Activated CD4-positive, alpha-beta T cell treated with anti-CD3 and anti-CD28 coated beads, Interleukin-2, Interleukin-6, amounts not matched to agents 100 ng/mL and 50 ng/mL, durations not matched to agents 16 hours and 8 hours (primary cell): Measurements from ENCODE around the gene CELA2B.
A peak's percentile ranks its signal among the peaks of the same experiment; 100 is the strongest.
"Not testable (repeated sequence)": the region's sequence is repeated elsewhere in the genome, so short reads cannot be mapped to it uniquely, and the experiment has no call there.

Source experiments
- DNase-seq: peaks from one replicate; pipeline ENCODE4 v3.0.0-alpha.2; 2020

CELA2B gene

GRCh38 chr1:15469821-15470448, 6.0 kb upstream of the CELA2B start:
- not testable (repeated sequence) for DNase-seq

- not testable (repeated sequence) for DNase-seq
Measured at GRCh38 chr1:15471067-15471466, 4.8 kb upstream of the CELA2B start.

GRCh38 chr1:15471723-15472122, 4.2 kb upstream of the CELA2B start:
- not testable (repeated sequence) for DNase-seq

- DNase-seq = no peak
Measured at GRCh38 chr1:15472587-15472986, 3.3 kb upstream of the CELA2B start.

GRCh38 chr1:15476927-15477326, 1.0 kb downstream of the CELA2B start:
- DNase-seq = no peak

GRCh38 chr1:15477646-15478212, 1.8 kb downstream of the CELA2B start:
- DNase-seq = no peak

GRCh38 chr1:15479654-15480347, 3.9 kb downstream of the CELA2B start:
- no peak for DNase-seq

- not testable (repeated sequence) for DNase-seq
Measured at GRCh38 chr1:15482455-15482854, 6.6 kb downstream of the CELA2B start.

GRCh38 chr1:15482983-15483543, 7.2 kb downstream of the CELA2B start:
- DNase-seq = not testable (repeated sequence)

GRCh38 chr1:15483971-15484370, 8.1 kb downstream of the CELA2B start:
- DNase-seq = no peak

- DNase-seq = not testable (repeated sequence)
Measured at GRCh38 chr1:15484443-15484842, 8.5 kb downstream of the CELA2B start.

- no peak for DNase-seq
Measured at GRCh38 chr1:15485636-15486035, 9.7 kb downstream of the CELA2B start.

GRCh38 chr1:15486844-15487610, 11.1 kb downstream of the CELA2B start:
- DNase-seq = not testable (repeated sequence)

GRCh38 chr1:15488371-15488770, 12.5 kb downstream of the CELA2B start:
- no peak for DNase-seq

- no peak for DNase-seq
Measured at GRCh38 chr1:15489052-15489736, 13.3 kb downstream of the CELA2B start.

GRCh38 chr1:15491010-15491409, 15.1 kb downstream of the CELA2B start:
- peak; percentile 47 for DNase-seq

- no peak for DNase-seq
Measured at GRCh38 chr1:15492596-15492995, 16.7 kb downstream of the CELA2B start.

- no peak for DNase-seq
Measured at GRCh38 chr1:15493869-15494390, 18.0 kb downstream of the CELA2B start.

GRCh38 chr1:15500184-15501178, 24.6 kb downstream of the CELA2B start:
- DNase-seq = no peak

- DNase-seq = peak; percentile 68
Measured at GRCh38 chr1:15501208-15502032, 25.5 kb downstream of the CELA2B start.
